A549 (cell line): ENCODE measurements around the gene SPECC1. TPM values are rescaled to one million over a fixed set of nuclear protein-coding genes. Genes with fewer than 3 reads are reported as not detected.

Experiments
- ATAC-seq, 2 experiments: fragments of 200-7000 bp in 1 of 2; fragments of >200 bp in 1 of 2; cut with Nextera tagmentation in 1 of 2; cut with Tn5 transposase in 1 of 2; 3 replicates each; pipeline versions ENCODE4 v1.8.0 to v1.9.1; 2018 to 2020; ENCODE audit warnings: mild to moderate bottlenecking in 1 of 2, moderate library complexity in 1 of 2
- CTCF ChIA-PET: fragments of 300-600 bp; sonication (Branson Sonifier 250); formaldehyde crosslinking; extraction: SDS; loops from one replicate; lab custom pipeline; 2021; ENCODE audit warnings: antibody characterized with exemption, inconsistent platforms; lab: Yijun Ruan, JAX
- POLR2A ChIA-PET: fragments of 350-600 bp; formaldehyde crosslinking; extraction: SDS; loops from one replicate; lab custom pipeline; 2021; ENCODE audit warnings: antibody characterized with exemption, inconsistent platforms; lab: Yijun Ruan, JAX
- DNase-seq, 2 experiments: peaks; one replicate each; pipeline versions ENCODE4 v3.0.0 to v3.0.0-alpha.2; 2011 to 2016; ENCODE audit warnings: low read depth in 1 of 2, low spot score in 1 of 2
- FAIRE-seq: peaks from 2 replicates; lab custom pipeline; 2011; peaks lifted over from hg19 to GRCh38; lab: Jason Lieb, UNC
- H3K27ac ChIP-seq, 2 experiments: fragments of >200 bp; sonication (Bioruptor Twin); formaldehyde crosslinking; 3 replicates each; pipeline ENCODE4 v1.5.1; 2016 to 2017
- H3K4me1 ChIP-seq: fragments of >200 bp; sonication (Bioruptor Twin); formaldehyde crosslinking; 3 replicates; pipeline ENCODE4 v1.6.1; 2016
- H3K4me2 ChIP-seq: fragments of >200 bp; sonication (Bioruptor Twin); formaldehyde crosslinking; 3 replicates; pipeline ENCODE4 v1.6.1; 2016
- H3K4me3 ChIP-seq: fragments of >200 bp; sonication (Bioruptor Twin); formaldehyde crosslinking; 3 replicates; pipeline ENCODE4 v1.5.1; 2016
- H3K9me3 ChIP-seq: fragments of >200 bp; sonication (Bioruptor Twin); formaldehyde crosslinking; 3 replicates; pipeline ENCODE4 v1.6.1; 2016
- BCL3 ChIP-seq: fragments of >200 bp; sonication (Bioruptor Twin); formaldehyde crosslinking; IDR thresholded peaks from 3 replicates; pipeline ENCODE4 v1.6.1; 2016
- CBX2 ChIP-seq: fragments of 200-600 bp; sonication (generic); IDR thresholded peaks from 2 replicates; pipeline ENCODE4 v1.6.1; 2016; ENCODE audit warnings: low read depth, mild to moderate bottlenecking, borderline replicate concordance
- CBX8 ChIP-seq: fragments of 200-600 bp; sonication (generic); IDR thresholded peaks from 2 replicates; pipeline ENCODE4 v1.6.1; 2016
- ELK1 ChIP-seq: fragments of 150-350 bp; IDR thresholded peaks from 2 replicates; pipeline ENCODE4 v1.6.1; 2014; ENCODE audit warnings: low read depth, mild to moderate bottlenecking, low read length
- EP300 ChIP-seq, 2 experiments: fragments of >200 bp; sonication (Bioruptor Twin); formaldehyde crosslinking; IDR thresholded peaks; 2 replicates in 1 of 2; 3 replicates in 1 of 2; pipeline ENCODE4 v1.6.1; 2016 to 2017
- ESRRA ChIP-seq: fragments of 150-350 bp; IDR thresholded peaks from 2 replicates; pipeline ENCODE4 v1.6.1; 2014; ENCODE audit warnings: mild to moderate bottlenecking, low read length, borderline replicate concordance
- FOSL2 ChIP-seq, 2 experiments: fragments of 450-650 bp in 1 of 2; fragments of >200 bp in 1 of 2; sonication (Bioruptor Twin) in 1 of 2; formaldehyde crosslinking; IDR thresholded peaks; 2 replicates each; pipeline versions ENCODE4 v1.5.0 to v1.6.1; 2016 to 2020; ENCODE audit warnings: mild to moderate bottlenecking in 1 of 2, moderate library complexity in 1 of 2
- FOXS1 ChIP-seq: fragments of 250-450 bp; sonication (Bioruptor Pico); IDR thresholded peaks from 2 replicates; pipeline ENCODE4 v1.5.0; 2020; ENCODE audit warnings: mild to moderate bottlenecking, moderate library complexity
- HDAC2 ChIP-seq: fragments of 200-600 bp; sonication (generic); IDR thresholded peaks from 2 replicates; pipeline ENCODE4 v1.6.1; 2016
- HOXB5 ChIP-seq: fragments of 250-450 bp; sonication (Bioruptor Pico); IDR thresholded peaks from 2 replicates; pipeline ENCODE4 v1.5.0; 2020; ENCODE audit warnings: mild to moderate bottlenecking, moderate library complexity
- JUN ChIP-seq, 2 experiments: fragments of >200 bp; sonication (Bioruptor Twin); formaldehyde crosslinking; IDR thresholded peaks; 2 replicates in 1 of 2; 3 replicates in 1 of 2; pipeline ENCODE4 v1.6.1; 2016 to 2017
- JUNB ChIP-seq: fragments of >200 bp; sonication (Bioruptor Twin); formaldehyde crosslinking; IDR thresholded peaks from 2 replicates; pipeline ENCODE4 v1.6.1; 2016
- MAX ChIP-seq: IDR thresholded peaks from 2 replicates; pipeline ENCODE4 v1.6.1; 2012
- MYC ChIP-seq: IDR thresholded peaks from 2 replicates; pipeline ENCODE4 v1.6.1; 2012; ENCODE audit warnings: mild to moderate bottlenecking, inconsistent platforms, low read length, improper control_type of control experiment, borderline replicate concordance
- NFE2L2 ChIP-seq: fragments of 150-350 bp; conservative IDR thresholded peaks from 2 replicates; pipeline ENCODE4 v1.6.1; 2014; ENCODE audit warnings: low read length
- NR3C1 ChIP-seq: fragments of >200 bp; sonication (Bioruptor Twin); formaldehyde crosslinking; IDR thresholded peaks from 3 replicates; pipeline ENCODE4 v1.6.1; 2017
- PHF8 ChIP-seq: fragments of 200-600 bp; sonication (generic); IDR thresholded peaks from 2 replicates; pipeline ENCODE4 v1.6.1; 2016; ENCODE audit warnings: low read depth, mild to moderate bottlenecking, antibody characterized with exemption, moderate library complexity, borderline replicate concordance
- REST ChIP-seq: fragments of 200-600 bp; sonication (generic); IDR thresholded peaks from 2 replicates; pipeline ENCODE4 v1.6.1; 2016; ENCODE audit warnings: antibody characterized with exemption, mild to moderate bottlenecking, moderate library complexity
- ZC3H11A ChIP-seq: fragments of 450-650 bp; IDR thresholded peaks from 2 replicates; pipeline ENCODE4 v1.6.1; 2014; ENCODE audit warnings: antibody characterized with exemption, mild to moderate bottlenecking
- ZFP36 ChIP-seq: fragments of 450-650 bp; IDR thresholded peaks from 2 replicates; pipeline ENCODE4 v1.6.1; 2014; ENCODE audit warnings: borderline replicate concordance; ENCODE audit not compliant: partially characterized antibody
- WGBS: methylation state at CpG from one replicate; pipeline ENCODE4 v1.1.6; 2017; ENCODE audit errors: missing lambda C conversion rate; 5-methylcytosine and 5-hydroxymethylcytosine counted together
- polyA plus RNA-seq, 4 experiments: library from polyadenylated mRNA; depleted of rRNA in 3 of 4; stranded (reverse); fragments of >200 nt; fragmentation: RNase III in 1 of 4; extraction: RNeasy Plus Mini Kit Qiagen cat#74134 plus additional on column Dnase treatment in 1 of 4; gene quantifications; 2 replicates in 3 of 4; 3 replicates in 1 of 4; pipeline ENCODE4 v1.2.3, GENCODE V29; 2011 to 2017

Gene SPECC1
- polyA plus RNA-seq, 2 of the 4 experiments (the other 2 are of a cell fraction): 45.1 to 66.2 TPM

GRCh38 chr17:20022701-20023100 lies 13.5 kb downstream of the SPECC1 start:
- TF ChIP-seq JUNB (no peak), MAX (no peak), REST (no peak), ZC3H11A (no peak), PHF8 (no peak), HOXB5 (CRISPR knock-in tag) (no peak), ELK1 (no peak), JUN (IDR thresholded peaks at IDR 0.05) (no peak), CBX2 (no peak), FOXS1 (CRISPR knock-in tag) (no peak), ESRRA (no peak), ZFP36 (no peak), CBX8 (no peak), EP300 (IDR thresholded peaks at IDR 0.05) (no peak), HDAC2 (no peak), BCL3 (no peak), NFE2L2 (no peak), MYC (no peak)
- Histone ChIP-seq H3K27ac (no peak overlapping the region), H3K4me1 (peaks cover 7% of the 10 kb centered on the region; the same call in 1 of the 3 replicates), H3K4me3 (no peak overlapping the region), H3K9me3 (no peaks in the 10 kb centered on the region), H3K4me2 (no peak overlapping the region)
- CTCF ChIA-PET: interaction anchor here (1.0 to 2.9 kb wide), 9 partner anchors 10 to 94 kb away, joined by 3 to 37 read pairs (median 5); partner anchors contain the start of gene SPECC1
- POLR2A ChIA-PET: no interaction called here
- ATAC-seq: no peak
- FAIRE-seq: no peak
- no peak for DNase-seq
- WGBS: 86% methylated on average over 4 of the region's 4 CpGs

GRCh38 chr17:20026960-20027359 lies 17.8 kb downstream of the SPECC1 start:
- peaks cover 7% of the 10 kb centered on the region; the same call in 1 of the 3 replicates for H3K4me1 ChIP-seq
- no peak overlapping the region for H3K4me3 ChIP-seq
- no peaks in the 10 kb centered on the region for H3K9me3 ChIP-seq
- DNase-seq (no peak), ATAC-seq (no peak), FAIRE-seq (peak; percentile 59)
- no peak overlapping the region for H3K27ac ChIP-seq
- no peak overlapping the region for H3K4me2 ChIP-seq
- POLR2A ChIA-PET: no interaction called here
- TF ChIP-seq NR3C1 (no peak), FOSL2 (IDR thresholded peaks at IDR 0.05) (no peak), FOSL2 (CRISPR knock-in tag; IDR thresholded peaks at IDR 0.05) (peak; percentile 35; the same call in 1 of the 2 replicates)
- CTCF ChIA-PET: no interaction called here
